H7 (cell line): ENCODE measurements around the gene P2RX6. TPM values are rescaled to one million over a fixed set of nuclear protein-coding genes. Genes with fewer than 3 reads are reported as not detected.

Experiments
- DNase-seq: peaks from one replicate; pipeline ENCODE4 v3.0.0; 2012
- H3K27me3 ChIP-seq: 2 replicates; pipeline ENCODE4 v1.6.0; 2011; ENCODE audit warnings: mild to moderate bottlenecking, low read length; ENCODE audit not compliant: control insufficient read depth, insufficient read depth
- H3K36me3 ChIP-seq: replicated peaks from 2 replicates; pipeline ENCODE4 v1.5.1; 2011; ENCODE audit warnings: low read length; ENCODE audit not compliant: control insufficient read depth, insufficient read depth
- H3K4me3 ChIP-seq: 2 replicates; pipeline ENCODE4 v1.5.1; 2011; ENCODE audit warnings: low read depth, mild to moderate bottlenecking, control low read depth, low read length, moderate library complexity; ENCODE audit not compliant: insufficient read depth
- total RNA-seq: library from RNA; depleted of rRNA; stranded (reverse); fragments of >200 nt; shearing (Covaris generic); gene quantifications from 2 replicates; pipeline ENCODE4 v1.2.3, GENCODE V29; 2014

Gene P2RX6
- total RNA-seq, 1 experiment from 2014 or later, result 0.31 TPM

DNA sequence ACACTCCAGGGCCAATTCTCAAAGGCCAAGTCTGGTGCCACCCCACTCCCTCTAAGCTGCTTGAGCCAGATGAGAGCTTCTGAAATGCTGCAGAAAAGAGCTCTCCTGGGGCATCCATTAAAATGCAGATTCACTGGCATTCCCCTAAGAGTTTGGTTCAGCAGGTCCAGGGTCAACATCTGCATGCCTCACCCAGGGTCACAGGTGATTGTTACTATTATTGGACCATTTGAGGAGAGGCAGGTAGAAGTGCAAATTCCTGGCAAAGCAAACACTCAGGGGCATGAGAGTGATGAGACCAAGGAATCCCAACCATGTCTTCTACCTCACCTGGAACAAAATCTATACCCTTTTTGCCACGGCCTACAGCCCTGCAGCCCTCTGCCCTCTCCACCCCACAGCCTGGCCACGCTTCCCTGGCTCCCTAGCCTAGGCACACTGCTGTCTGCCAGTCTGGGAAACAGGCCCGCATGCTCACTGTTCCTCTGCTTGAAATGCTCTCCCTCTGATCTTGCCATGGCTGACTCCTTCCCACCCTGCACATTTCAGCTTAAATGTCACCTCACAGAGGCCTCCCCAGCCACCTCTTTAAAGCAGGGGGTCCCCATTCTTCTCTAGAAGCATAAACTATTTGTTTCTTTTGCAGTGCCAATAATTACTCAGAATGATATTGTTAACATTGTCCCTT is 4.4 kb upstream of the P2RX6 start:
- no peaks in the 10 kb centered on the region for H3K36me3 ChIP-seq
- DNase-seq, result peak; percentile 73
- H3K4me3 ChIP-seq, result no peak overlapping the region
- H3K27me3 ChIP-seq, result no peaks in the 10 kb centered on the region; the same call in 1 of the 2 replicates

DNA sequence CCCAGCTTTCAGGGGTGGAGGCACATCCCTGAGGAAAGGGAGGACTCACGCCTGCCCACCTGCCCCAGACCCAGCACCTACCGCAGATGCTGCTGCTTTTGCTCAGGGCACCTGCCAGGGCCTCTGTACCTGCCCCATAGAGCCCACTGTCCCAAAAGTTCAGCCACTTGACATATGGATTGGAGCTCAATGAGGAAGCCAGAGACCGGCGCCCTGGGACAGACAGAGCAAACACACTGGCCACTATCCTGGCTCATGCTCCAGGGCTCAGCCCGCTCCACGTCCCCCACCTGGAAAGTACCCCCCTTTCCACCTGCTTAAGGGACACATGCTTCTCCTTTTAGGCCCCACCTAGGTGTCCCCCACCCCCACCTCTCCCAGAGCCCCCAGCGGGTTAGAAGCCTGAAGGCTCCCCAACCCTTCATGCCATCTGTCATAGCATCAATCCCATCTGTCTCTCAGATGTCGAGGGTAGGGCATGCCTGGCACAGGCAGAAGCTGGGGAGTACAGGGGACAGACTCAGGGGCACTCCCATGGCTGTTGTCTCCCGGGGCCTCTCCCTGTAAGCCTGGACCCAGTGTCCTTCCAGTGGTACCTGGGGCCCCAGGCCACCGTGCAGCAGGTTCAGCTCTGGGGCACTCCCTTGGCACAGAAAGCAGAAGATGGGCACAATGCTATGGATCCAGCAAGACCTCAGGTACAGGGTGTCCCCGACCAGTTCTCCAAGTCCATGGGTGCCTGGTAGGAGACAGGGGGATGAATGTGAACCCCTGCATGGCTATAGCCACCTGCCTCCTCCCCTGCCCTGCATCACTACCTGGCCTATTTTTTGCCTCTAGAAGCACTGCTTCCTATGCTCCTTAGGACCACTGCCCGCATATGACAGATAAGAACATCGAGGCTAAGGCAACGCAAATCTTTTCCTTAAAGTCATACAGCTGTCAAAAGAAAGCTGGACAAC is 2.2 kb upstream of the P2RX6 start:
- no peak for DNase-seq
- H3K36me3 ChIP-seq, result no peaks in the 10 kb centered on the region
- no peak overlapping the region for H3K4me3 ChIP-seq
- no peaks in the 10 kb centered on the region; the same call in 1 of the 2 replicates for H3K27me3 ChIP-seq

DNA sequence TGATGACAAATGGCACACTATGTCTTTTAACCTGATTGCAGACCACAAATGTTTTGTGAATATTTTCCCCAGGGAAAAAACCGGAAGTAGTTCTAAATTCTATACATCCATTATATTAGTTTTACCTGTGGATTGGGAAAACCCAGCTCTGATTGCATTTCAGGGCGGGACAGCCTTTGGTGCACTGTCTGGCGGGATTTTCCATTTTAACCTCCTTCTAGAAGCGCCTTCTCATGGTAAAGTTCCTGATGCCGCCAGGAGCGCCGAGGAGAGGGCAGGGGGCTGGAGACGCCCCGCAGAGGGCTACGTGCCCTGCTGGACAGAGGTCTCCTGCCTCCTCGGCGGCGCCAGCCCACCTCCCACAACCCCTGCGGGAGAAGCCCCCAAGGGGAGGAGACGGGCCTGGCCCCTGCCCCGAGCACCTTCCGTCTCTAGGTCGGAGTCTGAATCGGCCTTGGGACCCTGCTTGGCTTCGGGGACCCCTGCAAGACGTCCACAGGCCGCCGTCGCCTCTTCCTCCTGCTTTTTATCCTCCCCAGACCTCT is 1.2 kb upstream of the P2RX6 start:
- H3K36me3 ChIP-seq, result no peaks in the 10 kb centered on the region
- H3K27me3 ChIP-seq, result no peaks in the 10 kb centered on the region; the same call in 1 of the 2 replicates
- no peak for DNase-seq
- H3K4me3 ChIP-seq, result peak overlapping the region; percentile 71

DNA sequence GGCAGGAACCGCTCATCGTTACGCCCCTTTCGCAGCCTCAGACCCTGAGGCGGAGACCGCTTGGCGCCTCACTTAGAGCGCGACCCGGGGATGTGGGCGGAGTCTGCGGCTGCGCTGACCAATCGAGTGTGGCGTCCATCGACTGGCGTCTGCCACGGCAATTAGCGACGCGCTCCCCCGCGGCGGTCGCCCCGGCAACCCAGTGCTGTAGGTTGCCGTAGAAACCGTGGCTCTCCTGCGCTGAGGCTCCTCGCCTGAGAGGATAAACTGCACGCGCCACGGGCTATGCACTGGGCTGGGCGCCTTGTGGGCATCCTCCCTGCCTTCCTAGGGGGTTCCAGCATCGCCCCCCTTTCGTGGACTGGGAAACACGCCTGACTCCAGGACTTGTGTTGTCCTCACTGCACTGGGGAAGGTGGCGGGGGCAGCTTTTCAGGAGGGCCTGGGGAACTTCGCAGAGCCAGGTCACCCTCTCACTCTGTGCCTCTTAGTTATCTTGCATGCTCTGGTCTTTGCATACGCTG is 701 bp upstream of the P2RX6 start:
- H3K36me3 ChIP-seq, result no peaks in the 10 kb centered on the region
- no peaks in the 10 kb centered on the region; the same call in 1 of the 2 replicates for H3K27me3 ChIP-seq
- H3K4me3 ChIP-seq, result peak overlapping the region; percentile 71
- peak; percentile 99 for DNase-seq

DNA sequence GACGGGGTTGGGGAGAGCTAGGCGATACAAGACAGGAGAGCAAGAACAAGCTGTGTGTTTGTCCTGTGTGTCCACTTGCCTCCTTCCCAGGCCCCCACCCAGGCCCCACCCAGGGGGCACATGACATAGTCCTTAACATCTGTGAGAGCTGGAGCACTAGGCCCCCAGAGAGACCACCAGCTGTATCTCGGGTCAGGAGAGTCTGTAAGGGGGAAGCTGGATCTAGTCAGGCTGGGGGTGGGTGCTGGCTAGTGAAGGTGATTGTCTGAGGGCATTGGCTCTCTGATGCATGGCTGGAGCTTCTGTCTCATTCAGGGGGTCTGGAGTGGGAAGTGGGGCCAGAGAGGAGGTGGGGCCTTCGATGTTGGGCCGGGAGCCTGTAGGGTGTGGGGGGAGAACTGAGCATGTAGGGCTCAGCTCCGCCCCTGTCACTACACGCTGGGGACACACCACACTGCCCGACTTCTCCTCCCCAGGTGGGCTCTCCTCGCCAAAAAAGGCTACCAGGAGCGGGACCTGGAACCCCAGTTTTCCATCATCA is 571 bp downstream of the P2RX6 start:
- H3K27me3 ChIP-seq, result no peaks in the 10 kb centered on the region; the same call in 1 of the 2 replicates
- no peak overlapping the region for H3K4me3 ChIP-seq
- H3K36me3 ChIP-seq, result no peaks in the 10 kb centered on the region
- no peak for DNase-seq

DNA sequence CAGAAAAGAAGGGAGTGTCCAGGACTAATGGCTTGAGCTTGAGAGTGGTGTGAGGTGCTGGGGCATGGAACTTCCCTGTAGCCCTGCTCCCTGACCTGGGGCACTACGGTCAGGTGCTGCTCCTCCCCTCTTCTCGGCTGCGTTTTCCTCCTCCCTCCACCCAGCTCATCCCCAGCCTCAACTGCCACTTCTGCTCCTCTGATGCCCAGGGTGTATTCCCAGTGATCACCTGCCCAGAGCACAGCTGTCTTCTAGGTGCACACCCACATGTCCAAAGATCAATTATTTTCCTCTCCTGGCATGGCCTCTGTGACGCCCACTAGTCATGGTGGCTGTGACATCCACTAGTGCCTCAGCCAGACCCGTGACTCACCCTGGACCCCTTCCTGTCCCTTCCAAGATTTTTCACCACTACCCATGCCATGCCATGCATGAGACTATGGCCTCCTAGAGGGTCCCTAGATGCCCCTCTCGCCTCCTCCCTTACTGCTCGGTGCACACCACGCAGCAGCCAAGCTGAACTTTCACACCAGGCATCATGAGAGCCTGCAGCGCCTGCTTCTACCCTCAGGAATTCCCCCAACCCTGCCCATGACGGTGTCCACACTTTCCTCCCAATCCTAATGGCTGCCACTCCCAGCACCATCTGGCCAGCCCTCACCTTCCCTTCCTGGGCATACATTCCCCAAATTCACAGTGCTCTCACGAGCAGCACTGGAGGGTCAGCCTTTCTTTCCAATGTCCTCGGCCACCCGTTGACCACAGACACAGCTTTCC is 1.9 kb downstream of the P2RX6 start:
- no peak for DNase-seq
- no peaks in the 10 kb centered on the region; the same call in 1 of the 2 replicates for H3K27me3 ChIP-seq
- no peak overlapping the region for H3K4me3 ChIP-seq
- no peaks in the 10 kb centered on the region for H3K36me3 ChIP-seq

DNA sequence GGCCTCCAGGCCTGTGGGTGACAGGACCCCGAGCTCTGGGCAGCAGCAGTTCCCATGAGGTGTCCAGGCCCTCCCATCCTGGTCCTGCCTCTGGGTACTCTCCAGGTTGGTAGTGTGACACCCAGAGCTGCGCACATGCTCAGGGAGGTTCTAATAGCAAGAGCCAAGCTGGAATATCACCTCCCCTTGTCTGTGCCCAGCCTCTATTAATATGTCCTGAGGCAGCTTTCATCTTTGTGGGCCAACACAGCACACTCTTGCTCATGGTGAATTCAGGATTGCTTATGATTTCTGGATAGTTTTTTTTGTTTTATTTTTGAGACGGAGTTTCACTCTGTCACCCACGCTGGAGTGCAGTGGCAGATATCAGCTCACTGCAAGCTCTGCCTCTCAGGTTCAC is 3.3 kb downstream of the P2RX6 start:
- DNase-seq, result no peak
- no peaks in the 10 kb centered on the region for H3K27me3 ChIP-seq
- no peaks in the 10 kb centered on the region for H3K36me3 ChIP-seq
- no peak overlapping the region for H3K4me3 ChIP-seq

DNA sequence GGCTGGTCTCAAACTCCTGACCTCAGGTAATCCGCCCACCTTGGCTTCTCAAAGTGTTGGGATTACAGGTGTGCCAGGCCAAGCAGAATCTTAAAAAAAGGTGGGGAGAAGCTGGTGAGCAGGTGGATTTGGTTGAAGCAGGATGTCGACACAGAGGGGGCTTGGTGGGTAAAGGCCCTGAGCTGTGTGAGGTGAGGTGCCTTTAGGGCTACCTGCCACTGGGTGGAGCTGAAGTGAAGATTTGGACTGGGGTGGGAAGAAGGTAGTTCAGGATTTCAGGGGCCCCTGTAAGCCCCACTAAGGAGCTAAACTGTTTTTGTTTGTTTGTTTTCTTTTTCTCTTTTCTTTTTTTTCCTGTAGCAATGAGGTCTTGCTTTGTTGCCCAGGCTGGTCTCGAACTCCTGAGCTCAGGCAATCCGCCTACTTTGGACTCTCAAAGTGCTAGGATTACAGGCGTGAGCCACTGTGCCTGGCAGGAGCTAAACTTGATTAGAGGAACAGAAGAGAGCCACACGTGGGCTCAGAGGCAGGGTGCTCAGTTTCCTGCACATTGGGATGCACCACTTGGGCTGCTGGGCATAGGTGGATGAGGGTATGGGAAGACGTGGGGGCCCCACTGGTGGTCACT is 6.0 kb downstream of the P2RX6 start:
- H3K27me3 ChIP-seq, result no peaks in the 10 kb centered on the region
- DNase-seq, result peak; percentile 95

DNA sequence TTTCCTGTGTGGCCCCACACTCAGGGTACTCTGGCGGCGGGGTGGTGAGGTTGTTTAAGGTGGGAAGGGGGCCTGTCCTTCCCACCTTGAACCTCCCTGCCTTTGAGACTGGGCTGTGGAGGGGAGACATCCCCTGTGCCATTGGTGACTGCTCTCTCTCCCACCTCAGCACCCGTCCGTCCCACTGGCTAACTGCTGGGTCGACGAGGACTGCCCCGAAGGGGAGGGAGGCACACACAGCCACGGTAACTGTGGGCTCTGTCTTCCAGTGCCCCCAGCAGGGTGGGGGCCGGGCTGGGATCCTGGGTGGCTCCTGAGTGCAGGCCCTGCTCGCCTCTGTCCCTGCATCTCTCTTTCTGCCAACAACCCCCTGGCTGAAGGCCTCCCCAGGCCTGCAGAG is 7.5 kb downstream of the P2RX6 start:
- no peak overlapping the region for H3K4me3 ChIP-seq

More for the DNA sequence above, 6.0 kb downstream of the P2RX6 start:
- H3K36me3 ChIP-seq, result no peaks in the 10 kb centered on the region
- no peak overlapping the region for H3K4me3 ChIP-seq

DNA sequence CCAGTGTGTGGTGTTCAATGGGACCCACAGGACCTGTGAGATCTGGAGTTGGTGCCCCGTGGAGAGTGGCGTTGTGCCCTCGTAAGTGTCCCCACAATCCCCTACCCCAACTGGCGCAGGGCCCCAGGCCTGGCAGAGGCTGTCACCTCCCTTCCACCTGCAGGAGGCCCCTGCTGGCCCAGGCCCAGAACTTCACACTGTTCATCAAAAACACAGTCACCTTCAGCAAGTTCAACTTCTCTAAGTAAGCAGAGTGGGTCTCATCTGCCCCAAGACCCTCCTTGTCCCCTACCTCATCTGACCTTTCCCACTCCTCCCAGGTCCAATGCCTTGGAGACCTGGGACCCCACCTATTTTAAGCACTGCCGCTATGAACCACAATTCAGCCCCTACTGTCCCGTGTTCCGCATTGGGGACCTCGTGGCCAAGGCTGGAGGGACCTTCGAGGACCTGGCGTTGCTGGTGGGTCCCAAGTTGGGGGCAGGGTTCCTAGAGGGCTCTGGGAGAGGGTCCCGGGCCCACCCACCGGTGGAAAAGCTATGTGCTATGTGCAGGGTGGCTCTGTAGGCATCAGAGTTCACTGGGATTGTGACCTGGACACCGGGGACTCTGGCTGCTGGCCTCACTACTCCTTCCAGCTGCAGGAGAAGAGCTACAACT is 8.1 kb downstream of the P2RX6 start:
- H3K36me3 ChIP-seq, result no peaks in the 10 kb centered on the region
- peak; percentile 72 for DNase-seq
- no peaks in the 10 kb centered on the region for H3K27me3 ChIP-seq
- H3K4me3 ChIP-seq, result no peak overlapping the region

More for the DNA sequence above, 7.5 kb downstream of the P2RX6 start:
- Histone ChIP-seq H3K27me3 (no peaks in the 10 kb centered on the region), H3K36me3 (no peaks in the 10 kb centered on the region)
- DNase-seq, result no peak

DNA sequence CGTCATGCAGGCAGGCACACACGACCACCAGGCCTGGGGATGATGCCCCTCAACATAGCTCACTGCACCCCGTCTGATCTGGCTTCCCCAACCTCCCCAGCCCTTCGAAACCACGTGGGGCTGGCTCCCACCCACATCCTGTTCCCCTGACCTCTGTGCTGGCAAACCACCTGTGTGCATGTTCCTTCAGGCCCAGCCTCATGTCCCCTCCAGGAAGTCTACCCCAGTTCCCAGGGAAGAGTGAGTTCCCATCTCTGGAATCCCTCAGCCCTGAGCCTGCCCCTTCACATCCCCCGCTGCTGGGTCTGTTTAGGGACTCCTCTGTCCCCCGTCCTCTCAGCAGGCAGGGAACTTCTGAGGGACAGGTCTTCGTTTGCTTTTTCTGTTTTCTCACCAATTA is 10.3 kb downstream of the P2RX6 start:
- DNase-seq, result peak; percentile 43
- Histone ChIP-seq H3K4me3 (no peak overlapping the region), H3K27me3 (no peaks in the 10 kb centered on the region), H3K36me3 (no peaks in the 10 kb centered on the region)

DNA sequence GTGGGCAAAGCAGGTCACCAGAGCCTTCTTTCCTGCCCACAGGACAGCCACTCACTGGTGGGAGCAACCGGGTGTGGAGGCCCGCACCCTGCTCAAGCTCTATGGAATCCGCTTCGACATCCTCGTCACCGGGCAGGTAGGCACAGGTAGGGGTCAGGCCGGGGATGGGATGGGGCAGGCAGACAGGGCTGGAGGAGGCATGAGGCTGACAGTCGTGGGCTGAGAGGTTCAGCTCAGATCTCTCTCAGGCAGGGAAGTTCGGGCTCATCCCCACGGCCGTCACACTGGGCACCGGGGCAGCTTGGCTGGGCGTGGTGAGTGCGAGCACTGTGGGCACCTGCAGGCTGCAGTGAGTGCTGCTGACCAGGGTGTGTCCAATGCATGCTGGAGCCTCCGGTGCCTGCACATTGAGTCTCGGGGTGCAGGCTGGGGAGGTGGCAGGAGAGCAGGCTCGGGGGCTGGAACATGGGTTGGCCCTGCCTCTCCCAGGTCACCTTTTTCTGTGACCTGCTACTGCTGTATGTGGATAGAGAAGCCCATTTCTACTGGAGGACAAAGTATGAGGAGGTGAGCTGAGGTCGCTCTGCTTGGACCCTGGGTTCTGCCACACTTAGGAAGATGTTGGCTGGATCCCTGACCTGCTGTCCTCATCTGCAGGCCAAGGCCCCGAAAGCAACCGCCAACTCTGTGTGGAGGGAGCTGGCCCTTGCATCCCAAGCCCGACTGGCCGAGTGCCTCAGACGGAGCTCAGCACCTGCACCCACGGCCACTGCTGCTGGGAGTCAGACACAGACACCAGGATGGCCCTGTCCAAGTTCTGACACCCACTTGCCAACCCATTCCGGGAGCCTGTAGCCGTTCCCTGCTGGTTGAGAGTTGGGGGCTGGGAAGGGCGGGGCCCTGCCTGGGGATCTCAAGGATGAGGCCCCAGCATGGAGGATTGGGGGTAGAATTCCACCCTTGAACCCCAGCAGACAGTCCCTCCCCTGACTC is 11.1 kb downstream of the P2RX6 start:
- Histone ChIP-seq H3K36me3 (no peaks in the 10 kb centered on the region), H3K4me3 (no peak overlapping the region), H3K27me3 (peaks cover under 1% of the 10 kb centered on the region; the same call in 1 of the 2 replicates)
- DNase-seq, result peak; percentile 55
